ENCODE results near the gene CBY1. TPM values are rescaled to one million over a fixed set of nuclear protein-coding genes. Genes with fewer than 3 reads are reported as not detected.

Gene CBY1
- polyA plus RNA-seq, 1 donor = 38.7 TPM

- Histone ChIP-seq H3K27ac (ENCODE audit: low read length) (no peak overlapping the region), H3K9me3 (ENCODE audit: control insufficient read depth, low read depth, low read length) (no peaks in the 10 kb centered on the region), H3K4me1 (ENCODE audit: control insufficient read depth, insufficient read depth, low read length) (peaks cover 12% of the 10 kb centered on the region), H3K27me3 (ENCODE audit: control insufficient read depth, insufficient read depth, low read length) (no peaks in the 10 kb centered on the region), H3K36me3 (ENCODE audit: control insufficient read depth, insufficient read depth, low read length) (peaks cover 30% of the 10 kb centered on the region), H3K4me3 (ENCODE audit: low read length) (no peak overlapping the region)
- DNase-seq = no peak
- 100% methylated on average over 1 of the region's 3 CpGs for WGBS (ENCODE audit: insufficient coverage, low lambda C conversion rate)
Observed at GRCh38 chr22:38710351-38710750, 53.9 kb downstream of the CBY1 start.

DNA sequence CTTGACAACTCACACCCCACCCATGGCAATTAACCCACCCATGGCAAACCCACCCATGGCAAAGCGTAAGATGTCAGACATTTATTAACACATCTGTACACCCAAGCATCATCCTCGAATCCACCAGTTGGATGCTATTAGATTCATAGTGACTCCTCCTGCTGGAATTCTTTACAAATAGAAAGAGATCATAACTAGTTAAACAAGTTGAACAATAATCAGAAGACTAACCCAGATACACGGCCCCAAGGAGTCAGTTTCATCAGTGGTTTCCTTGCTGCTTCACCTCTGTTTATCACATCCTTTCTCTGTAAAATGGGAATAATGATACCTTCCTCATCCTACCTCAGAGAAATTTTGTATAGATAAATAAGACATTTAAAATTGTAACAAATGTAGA is 54.4 kb downstream of the CBY1 start:
- H3K27me3 ChIP-seq (ENCODE audit: control insufficient read depth, insufficient read depth, low read length) = no peaks in the 10 kb centered on the region
- H3K4me1 ChIP-seq (ENCODE audit: control insufficient read depth, insufficient read depth, low read length) = peaks cover 12% of the 10 kb centered on the region
- no peaks in the 10 kb centered on the region for H3K9me3 ChIP-seq (ENCODE audit: control insufficient read depth, low read depth, low read length)
- H3K27ac ChIP-seq (ENCODE audit: low read length) = no peak overlapping the region
- no peak overlapping the region for H3K4me3 ChIP-seq (ENCODE audit: low read length)
- no peak for DNase-seq
- peaks cover 35% of the 10 kb centered on the region for H3K36me3 ChIP-seq (ENCODE audit: control insufficient read depth, insufficient read depth, low read length)
- no CpG with 5 or more reads among the region's 3 CpGs for WGBS (ENCODE audit: insufficient coverage, low lambda C conversion rate)

GRCh38 chr22:38712486-38713207 is 56.2 kb downstream of the CBY1 start:
- H3K9me3 ChIP-seq (ENCODE audit: control insufficient read depth, low read depth, low read length) = no peaks in the 10 kb centered on the region
- H3K4me3 ChIP-seq (ENCODE audit: low read length) = no peak overlapping the region
- H3K4me1 ChIP-seq (ENCODE audit: control insufficient read depth, insufficient read depth, low read length) = peaks cover 8% of the 10 kb centered on the region
- no peak for DNase-seq
- H3K36me3 ChIP-seq (ENCODE audit: control insufficient read depth, insufficient read depth, low read length) = peaks cover 53% of the 10 kb centered on the region
- no peaks in the 10 kb centered on the region for H3K27me3 ChIP-seq (ENCODE audit: control insufficient read depth, insufficient read depth, low read length)
- no peak overlapping the region for H3K27ac ChIP-seq (ENCODE audit: low read length)
- 43% methylated on average over 1 of the region's 11 CpGs for WGBS (ENCODE audit: insufficient coverage, low lambda C conversion rate)

DNA sequence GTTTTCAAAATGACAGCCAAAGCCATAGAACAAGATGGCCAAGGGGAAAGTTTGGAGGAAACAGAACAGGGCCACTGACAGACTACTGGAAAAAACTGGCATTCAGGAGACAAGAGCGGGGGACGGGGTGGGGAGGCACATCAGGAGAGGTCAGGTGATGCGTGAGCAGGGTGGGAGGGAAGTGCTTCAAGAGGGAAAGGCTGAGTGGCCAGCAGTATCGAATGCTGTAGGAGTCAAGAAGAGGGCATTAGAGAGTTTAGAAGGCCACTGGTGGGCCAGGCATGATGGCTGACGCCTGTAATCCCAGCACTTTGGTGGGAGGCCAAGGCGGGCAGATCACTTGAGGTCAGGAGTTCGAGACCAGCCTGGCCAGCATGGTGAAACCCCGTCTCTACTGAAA is 57.5 kb downstream of the CBY1 start:
- WGBS (ENCODE audit: insufficient coverage, low lambda C conversion rate) = no CpG with 5 or more reads among the region's 8 CpGs
- Histone ChIP-seq H3K4me3 (ENCODE audit: low read length) (no peak overlapping the region), H3K9me3 (ENCODE audit: control insufficient read depth, low read depth, low read length) (no peaks in the 10 kb centered on the region), H3K4me1 (ENCODE audit: control insufficient read depth, insufficient read depth, low read length) (no peaks in the 10 kb centered on the region), H3K27ac (ENCODE audit: low read length) (no peak overlapping the region), H3K36me3 (ENCODE audit: control insufficient read depth, insufficient read depth, low read length) (peaks cover 56% of the 10 kb centered on the region), H3K27me3 (ENCODE audit: control insufficient read depth, insufficient read depth, low read length) (no peaks in the 10 kb centered on the region)
- no peak for DNase-seq

- no peaks in the 10 kb centered on the region for H3K4me1 ChIP-seq (ENCODE audit: control insufficient read depth, insufficient read depth, low read length)
- H3K36me3 ChIP-seq (ENCODE audit: control insufficient read depth, insufficient read depth, low read length) = peaks cover 46% of the 10 kb centered on the region
- H3K9me3 ChIP-seq (ENCODE audit: control insufficient read depth, low read depth, low read length) = no peaks in the 10 kb centered on the region
- no peak overlapping the region for H3K4me3 ChIP-seq (ENCODE audit: low read length)
- no peaks in the 10 kb centered on the region for H3K27me3 ChIP-seq (ENCODE audit: control insufficient read depth, insufficient read depth, low read length)
- WGBS (ENCODE audit: insufficient coverage, low lambda C conversion rate) = 80% methylated on average over 1 of the region's 9 CpGs
- no peak for DNase-seq
- H3K27ac ChIP-seq (ENCODE audit: low read length) = no peak overlapping the region
Observed at GRCh38 chr22:38715176-38715764, 58.8 kb downstream of the CBY1 start.

DNA sequence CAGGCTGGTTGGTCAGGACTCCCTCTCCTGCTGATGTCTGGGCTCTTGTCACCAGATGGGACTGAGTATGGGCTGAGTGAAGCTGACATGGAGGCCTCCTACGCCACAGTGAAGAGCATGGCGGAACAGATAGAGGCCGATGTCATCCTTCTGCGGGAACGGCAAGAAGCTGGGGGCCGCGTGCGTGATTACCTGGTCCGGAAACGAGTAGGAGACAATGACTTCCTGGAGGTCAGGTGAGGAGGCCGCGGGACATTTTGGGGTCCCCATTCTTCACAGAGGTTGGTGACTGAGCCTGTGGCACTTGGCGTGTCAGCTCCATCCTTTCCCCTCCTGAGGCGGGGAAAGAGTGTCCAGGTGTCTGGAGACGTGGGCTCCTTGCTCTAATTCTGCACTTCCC is 59.4 kb downstream of the CBY1 start:
- no peaks in the 10 kb centered on the region for H3K9me3 ChIP-seq (ENCODE audit: control insufficient read depth, low read depth, low read length)
- no peak overlapping the region for H3K4me3 ChIP-seq (ENCODE audit: low read length)
- H3K36me3 ChIP-seq (ENCODE audit: control insufficient read depth, insufficient read depth, low read length) = peaks cover 50% of the 10 kb centered on the region
- no peaks in the 10 kb centered on the region for H3K4me1 ChIP-seq (ENCODE audit: control insufficient read depth, insufficient read depth, low read length)
- DNase-seq = no peak
- H3K27ac ChIP-seq (ENCODE audit: low read length) = no peak overlapping the region
- no CpG with 5 or more reads among the region's 15 CpGs for WGBS (ENCODE audit: insufficient coverage, low lambda C conversion rate)
- H3K27me3 ChIP-seq (ENCODE audit: control insufficient read depth, insufficient read depth, low read length) = no peaks in the 10 kb centered on the region

DNA sequence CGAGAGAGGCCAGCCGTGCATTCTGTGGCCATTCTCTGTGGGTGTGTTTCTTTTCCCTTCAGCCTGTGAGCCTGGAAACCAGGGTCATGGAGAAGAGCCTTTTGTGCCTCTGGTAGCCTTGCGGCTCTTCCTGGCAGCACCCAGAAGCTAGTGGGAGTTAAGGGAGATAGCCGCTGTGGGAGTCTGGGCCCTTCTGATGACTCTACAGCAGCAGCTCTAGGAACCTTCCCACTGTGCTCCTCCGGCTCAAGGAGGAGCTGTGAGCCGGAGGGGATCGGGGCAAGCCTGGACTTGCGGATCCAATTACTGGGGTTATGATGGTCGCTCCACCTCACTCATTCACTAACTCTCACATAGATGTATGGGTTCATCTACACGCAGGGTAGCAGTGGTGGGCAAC is 59.8 kb downstream of the CBY1 start:
- Histone ChIP-seq H3K27me3 (ENCODE audit: control insufficient read depth, insufficient read depth, low read length) (no peaks in the 10 kb centered on the region), H3K4me1 (ENCODE audit: control insufficient read depth, insufficient read depth, low read length) (no peaks in the 10 kb centered on the region), H3K4me3 (ENCODE audit: low read length) (no peak overlapping the region), H3K9me3 (ENCODE audit: control insufficient read depth, low read depth, low read length) (no peaks in the 10 kb centered on the region), H3K27ac (ENCODE audit: low read length) (no peak overlapping the region), H3K36me3 (ENCODE audit: control insufficient read depth, insufficient read depth, low read length) (peaks cover 52% of the 10 kb centered on the region)
- no peak for DNase-seq
- WGBS (ENCODE audit: insufficient coverage, low lambda C conversion rate) = 100% methylated on average over 1 of the region's 10 CpGs

DNA sequence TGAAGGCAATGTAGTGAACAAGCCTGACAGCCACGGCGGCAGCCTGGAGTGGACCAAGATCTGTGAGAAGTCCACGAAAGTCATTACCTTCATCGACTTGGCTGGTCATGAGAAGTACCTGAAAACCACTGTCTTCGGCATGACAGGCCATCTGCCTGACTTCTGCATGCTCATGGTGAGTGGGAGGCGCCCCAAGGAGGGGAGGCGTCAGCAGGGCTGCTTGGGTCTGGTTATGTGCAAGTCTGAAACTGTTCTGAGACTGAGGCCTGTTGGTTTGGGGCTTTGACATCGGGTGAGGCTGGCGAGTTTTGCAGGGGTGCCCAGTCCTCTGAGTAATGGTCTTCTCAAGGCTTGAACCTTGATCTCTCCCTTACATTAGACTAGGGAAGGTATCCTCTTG is 60.4 kb downstream of the CBY1 start:
- H3K36me3 ChIP-seq (ENCODE audit: control insufficient read depth, insufficient read depth, low read length) = peaks cover 55% of the 10 kb centered on the region
- WGBS (ENCODE audit: insufficient coverage, low lambda C conversion rate) = no CpG with 5 or more reads among the region's 9 CpGs
- no peaks in the 10 kb centered on the region for H3K9me3 ChIP-seq (ENCODE audit: control insufficient read depth, low read depth, low read length)
- no peaks in the 10 kb centered on the region for H3K27me3 ChIP-seq (ENCODE audit: control insufficient read depth, insufficient read depth, low read length)
- DNase-seq = no peak
- H3K27ac ChIP-seq (ENCODE audit: low read length) = no peak overlapping the region
- H3K4me3 ChIP-seq (ENCODE audit: low read length) = no peak overlapping the region
- no peaks in the 10 kb centered on the region for H3K4me1 ChIP-seq (ENCODE audit: control insufficient read depth, insufficient read depth, low read length)

- WGBS (ENCODE audit: insufficient coverage, low lambda C conversion rate) = no CpG with 5 or more reads among the region's 6 CpGs
- DNase-seq = no peak
- no peak overlapping the region for H3K27ac ChIP-seq (ENCODE audit: low read length)
- H3K4me3 ChIP-seq (ENCODE audit: low read length) = no peak overlapping the region
- no peaks in the 10 kb centered on the region for H3K27me3 ChIP-seq (ENCODE audit: control insufficient read depth, insufficient read depth, low read length)
- H3K4me1 ChIP-seq (ENCODE audit: control insufficient read depth, insufficient read depth, low read length) = no peaks in the 10 kb centered on the region
- H3K9me3 ChIP-seq (ENCODE audit: control insufficient read depth, low read depth, low read length) = no peaks in the 10 kb centered on the region
- H3K36me3 ChIP-seq (ENCODE audit: control insufficient read depth, insufficient read depth, low read length) = peaks cover 54% of the 10 kb centered on the region
Observed at GRCh38 chr22:38717244-38717643, 60.8 kb downstream of the CBY1 start.

- H3K9me3 ChIP-seq (ENCODE audit: control insufficient read depth, low read depth, low read length) = no peaks in the 10 kb centered on the region
- H3K4me3 ChIP-seq (ENCODE audit: low read length) = no peak overlapping the region
- no peaks in the 10 kb centered on the region for H3K27me3 ChIP-seq (ENCODE audit: control insufficient read depth, insufficient read depth, low read length)
- peaks cover 59% of the 10 kb centered on the region for H3K36me3 ChIP-seq (ENCODE audit: control insufficient read depth, insufficient read depth, low read length)
- no peaks in the 10 kb centered on the region for H3K4me1 ChIP-seq (ENCODE audit: control insufficient read depth, insufficient read depth, low read length)
- no CpG with 5 or more reads among the region's 6 CpGs for WGBS (ENCODE audit: insufficient coverage, low lambda C conversion rate)
- peak overlapping the region; percentile 39 for H3K27ac ChIP-seq (ENCODE audit: low read length)
- DNase-seq = peak; percentile 67 to 74
Observed at GRCh38 chr22:38718414-38718813, 62.0 kb downstream of the CBY1 start.

GRCh38 chr22:38719196-38719595 is 62.8 kb downstream of the CBY1 start:
- H3K36me3 ChIP-seq (ENCODE audit: control insufficient read depth, insufficient read depth, low read length) = peaks cover 66% of the 10 kb centered on the region
- no peaks in the 10 kb centered on the region for H3K9me3 ChIP-seq (ENCODE audit: control insufficient read depth, low read depth, low read length)
- no peak for DNase-seq
- no peak overlapping the region for H3K27ac ChIP-seq (ENCODE audit: low read length)
- WGBS (ENCODE audit: insufficient coverage, low lambda C conversion rate) = no CpG with 5 or more reads among the region's 6 CpGs
- no peak overlapping the region for H3K4me3 ChIP-seq (ENCODE audit: low read length)
- H3K4me1 ChIP-seq (ENCODE audit: control insufficient read depth, insufficient read depth, low read length) = no peaks in the 10 kb centered on the region
- H3K27me3 ChIP-seq (ENCODE audit: control insufficient read depth, insufficient read depth, low read length) = no peaks in the 10 kb centered on the region

Data from large intestine (tissue), 3 donors.